Activated CD8-positive, alpha-beta memory T cell treated with anti-CD3 and anti-CD28 coated beads, Interleukin-2, amount 50 U/mL, for 4 hours (primary cell): Measurements from ENCODE around the gene SPPL2B.

ENCODE experiments used
- DNase-seq: peaks from one replicate; pipeline ENCODE4 v3.0.0-alpha.2; 2020

SPPL2B gene

GRCh38 chr19:2302319-2303210 is 25.9 kb upstream of the SPPL2B start:
- no peak for DNase-seq

GRCh38 chr19:2303211-2303798 is 25.2 kb upstream of the SPPL2B start:
- DNase-seq, result no peak

- no peak for DNase-seq
These were observed 22.8 kb upstream of the SPPL2B start for GRCh38 chr19:2305452-2306280.

DNA sequence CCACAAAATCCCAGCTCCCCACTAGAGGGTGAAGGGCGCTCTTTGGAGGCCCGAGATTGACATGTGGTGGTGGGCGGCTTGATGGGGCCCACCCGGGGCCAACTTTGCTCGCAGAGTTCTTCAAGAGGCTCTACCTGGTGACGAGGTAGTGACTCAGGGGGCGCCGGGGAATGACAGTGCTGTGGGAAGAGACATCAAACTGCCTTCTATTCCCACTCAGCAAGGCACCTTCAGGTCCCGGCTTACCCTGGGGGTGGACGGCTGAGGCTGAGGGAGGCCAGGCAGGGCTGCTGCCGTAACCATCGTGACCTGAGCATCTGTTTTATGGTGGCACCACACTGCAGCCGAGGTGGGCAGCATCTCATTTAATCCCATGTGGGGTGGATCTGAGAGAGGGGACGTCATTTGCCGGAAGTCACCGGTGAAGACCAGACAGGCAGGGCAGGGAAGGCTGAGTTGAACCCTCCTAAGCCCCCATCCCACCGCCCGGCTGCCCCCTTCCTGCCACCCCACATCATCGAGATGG is 22.1 kb upstream of the SPPL2B start:
- no peak for DNase-seq

DNA sequence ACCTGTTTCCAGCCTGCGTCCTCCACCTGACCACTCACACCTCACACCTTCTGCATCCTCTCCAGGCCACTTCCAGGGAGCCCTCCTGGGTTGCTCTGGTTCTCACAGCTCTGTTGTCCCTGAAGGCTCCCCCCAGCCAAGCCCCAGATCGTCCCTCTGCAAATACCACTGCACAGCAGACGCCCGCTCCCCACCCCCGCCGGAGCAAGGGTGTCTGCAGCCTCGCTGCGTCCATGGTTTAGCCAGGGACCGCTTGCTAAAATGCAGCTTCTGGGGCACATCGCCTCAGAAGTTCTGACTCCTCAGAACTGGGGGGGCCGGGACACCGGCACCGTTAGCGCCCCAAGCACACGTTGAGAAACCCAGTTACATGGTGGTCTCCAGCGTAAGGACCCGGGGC is 21.5 kb upstream of the SPPL2B start:
- no peak for DNase-seq

GRCh38 chr19:2307518-2308012 is 20.9 kb upstream of the SPPL2B start:
- DNase-seq, result no peak

GRCh38 chr19:2308114-2308556 is 20.3 kb upstream of the SPPL2B start, which contains the start of gene LINGO3:
LINGO3 (minus strand) TSS chr19:2308154; CDS start chr19:2291776, 16,378 bp downstream.
- no peak for DNase-seq

GRCh38 chr19:2309734-2310362 is 18.6 kb upstream of the SPPL2B start:
- no peak for DNase-seq

DNA sequence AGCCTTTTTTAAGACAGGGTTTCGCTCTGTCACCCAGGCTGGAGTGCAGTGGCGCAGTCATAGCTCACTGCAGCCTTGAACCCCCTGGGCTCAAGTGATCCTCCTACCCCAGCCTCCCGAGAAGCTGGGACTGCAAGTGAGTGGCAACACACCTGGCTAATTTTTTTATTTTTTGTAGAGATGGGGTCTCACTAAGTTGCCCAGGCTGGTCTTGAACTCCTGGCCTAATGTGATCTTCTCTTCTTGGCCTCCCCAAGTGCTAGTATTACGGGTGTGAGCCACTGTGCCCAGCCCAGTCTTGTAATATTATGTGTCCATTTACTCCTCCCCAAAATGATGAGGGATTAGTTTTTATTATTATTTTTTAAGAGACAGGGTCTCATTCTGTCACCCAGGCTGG is 17.4 kb upstream of the SPPL2B start:
- DNase-seq, result no peak

DNA sequence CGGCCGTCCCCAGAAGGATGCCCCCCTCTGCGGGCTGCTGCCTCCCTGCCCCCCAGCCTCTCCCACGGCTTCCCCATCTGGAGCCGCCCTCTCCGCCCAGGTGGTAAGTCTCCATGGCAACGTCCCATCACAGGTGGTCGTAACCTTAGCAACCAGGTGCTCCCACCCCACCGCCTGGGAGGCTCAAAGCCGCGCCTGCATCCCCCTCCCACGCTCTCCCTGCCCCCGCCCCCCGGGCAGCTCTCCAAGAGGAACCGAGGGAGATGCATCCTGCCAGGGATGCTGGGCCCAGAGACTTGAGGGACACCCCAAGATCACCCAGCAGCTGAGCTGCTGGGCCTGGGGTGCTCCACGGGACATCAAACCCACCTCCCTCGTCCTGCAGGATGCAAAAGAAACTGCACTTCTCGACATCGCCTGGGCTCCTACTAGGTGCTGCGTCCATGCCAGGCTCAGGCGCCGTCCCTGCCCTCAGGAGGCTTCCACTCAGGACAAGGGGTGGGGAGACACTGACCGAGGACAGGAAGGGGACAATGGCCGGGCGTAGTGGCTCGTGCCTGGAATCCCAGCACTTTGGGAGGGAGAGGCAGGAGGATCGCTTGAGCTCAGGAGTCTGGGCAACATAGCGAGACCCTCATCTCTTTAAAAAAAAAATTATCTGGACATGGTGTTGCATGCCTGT is 15.5 kb upstream of the SPPL2B start:
- no peak for DNase-seq

DNA sequence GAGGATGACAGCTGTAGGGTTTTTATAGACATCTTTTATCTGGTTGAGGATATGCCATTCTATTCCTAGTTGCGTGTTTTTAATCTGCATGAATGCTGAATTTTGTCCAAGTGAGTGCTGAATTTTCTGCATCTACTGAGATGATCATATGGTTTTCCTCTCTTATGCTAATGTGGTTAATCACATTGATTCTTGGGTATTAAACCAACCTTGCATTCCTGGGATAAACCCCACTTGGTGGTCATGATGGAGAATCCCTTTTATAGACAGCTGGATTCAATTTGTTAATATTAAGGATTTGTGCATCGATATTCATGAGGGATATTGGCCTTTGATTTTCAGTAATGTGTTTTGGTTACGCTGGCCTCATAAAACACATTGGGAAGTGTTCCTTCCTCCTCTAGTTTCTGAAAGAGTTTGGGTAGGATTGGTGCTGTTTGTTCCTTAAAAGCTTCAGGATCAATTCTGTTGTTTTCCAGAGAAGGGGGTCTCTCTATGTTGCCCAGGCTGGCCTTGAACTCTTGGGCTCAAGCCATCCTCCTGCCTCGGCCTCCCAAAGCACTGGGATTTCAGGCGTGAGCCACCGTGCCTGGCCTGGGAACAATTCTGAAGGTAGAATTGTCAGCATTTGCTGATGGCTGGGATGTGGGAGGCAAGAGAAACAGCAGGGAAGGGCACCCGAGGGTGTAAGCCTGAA is 13.2 kb upstream of the SPPL2B start:
- no peak for DNase-seq

DNA sequence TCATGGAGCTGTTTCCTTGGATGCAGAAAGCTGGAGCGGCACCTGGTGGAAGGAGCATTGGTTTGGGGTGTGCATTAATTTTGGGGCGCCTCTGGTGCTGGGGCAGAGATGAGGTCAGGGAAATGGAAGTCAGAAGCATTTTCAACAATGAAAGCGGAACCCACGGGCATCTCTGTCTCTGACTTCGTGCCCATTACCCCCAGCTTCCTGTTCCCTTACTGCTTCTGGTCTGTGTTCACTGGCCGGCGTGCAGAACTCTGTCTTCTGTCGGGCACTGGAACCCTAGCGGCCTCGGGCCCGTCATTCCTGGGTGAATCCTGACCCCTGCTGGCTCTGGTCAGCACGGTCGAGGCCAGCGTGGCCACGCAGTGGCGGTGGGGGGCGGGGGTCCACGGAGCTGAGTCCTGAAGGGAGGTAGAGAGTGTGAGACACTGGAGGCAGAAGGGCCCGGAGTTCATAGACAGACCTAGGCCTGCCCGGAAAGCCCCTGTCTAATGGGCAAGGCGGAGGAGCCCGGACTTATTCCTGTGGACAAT is 12.6 kb upstream of the SPPL2B start:
- DNase-seq, result no peak

DNA sequence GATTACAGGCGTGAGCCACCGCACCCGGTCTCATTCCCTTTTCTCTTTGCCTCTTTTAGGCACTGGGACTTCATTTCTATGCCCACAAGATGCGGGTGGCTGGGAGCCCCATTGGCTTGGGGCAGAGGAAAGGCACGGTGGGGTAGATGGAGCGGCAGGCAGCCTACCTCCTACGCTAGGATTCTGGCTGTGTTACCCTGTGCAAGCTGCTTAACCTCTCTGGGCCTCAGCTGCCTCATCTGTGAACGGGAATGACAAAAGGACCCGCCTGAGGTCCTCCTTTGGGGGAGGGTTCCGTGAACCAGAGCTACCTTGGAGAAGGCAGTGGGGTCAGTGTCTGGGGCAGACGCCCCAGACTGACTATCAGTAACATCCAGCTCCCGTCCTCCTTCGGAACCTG is 11.2 kb upstream of the SPPL2B start:
- no peak for DNase-seq

DNA sequence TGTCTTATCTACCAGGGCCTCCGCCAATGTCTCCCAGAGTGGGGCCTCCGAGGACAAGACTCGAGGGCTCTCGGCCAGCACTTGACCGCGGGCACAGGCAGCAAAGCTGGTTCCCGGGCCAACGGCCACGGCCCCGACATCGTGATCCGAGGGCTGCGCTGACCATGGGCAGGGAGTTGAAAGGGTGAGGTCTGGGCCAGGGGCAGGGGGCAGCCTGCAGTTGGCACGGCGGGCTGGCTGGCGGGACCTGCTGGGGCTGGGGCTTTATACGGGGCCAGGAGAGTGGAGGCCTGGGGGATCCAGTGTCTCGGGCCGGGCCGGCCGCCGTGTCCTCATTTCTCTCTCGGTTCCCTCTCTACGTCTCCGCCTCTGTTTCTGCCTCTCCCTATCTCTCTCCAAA is 10.7 kb upstream of the SPPL2B start:
- no peak for DNase-seq

DNA sequence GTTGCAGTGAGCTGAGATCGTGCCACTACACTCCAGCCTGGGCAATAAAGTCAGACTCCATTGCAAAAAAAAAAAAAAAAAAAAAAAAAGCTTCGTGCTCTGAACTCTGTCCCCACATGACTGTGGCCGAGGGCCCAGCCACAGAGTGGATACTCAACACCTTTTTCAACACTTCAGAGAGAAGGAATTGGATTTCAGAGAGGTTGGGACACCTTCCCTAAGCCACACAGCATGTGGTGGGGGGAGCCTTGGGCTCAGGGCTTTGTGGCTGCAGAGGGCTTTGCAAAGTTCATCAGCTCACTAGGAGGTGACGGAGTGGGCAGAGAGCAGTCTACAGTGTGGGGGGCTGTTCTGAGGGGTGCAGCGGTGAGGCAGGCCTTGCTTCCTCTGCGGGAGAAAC is 9.6 kb upstream of the SPPL2B start:
- no peak for DNase-seq

DNA sequence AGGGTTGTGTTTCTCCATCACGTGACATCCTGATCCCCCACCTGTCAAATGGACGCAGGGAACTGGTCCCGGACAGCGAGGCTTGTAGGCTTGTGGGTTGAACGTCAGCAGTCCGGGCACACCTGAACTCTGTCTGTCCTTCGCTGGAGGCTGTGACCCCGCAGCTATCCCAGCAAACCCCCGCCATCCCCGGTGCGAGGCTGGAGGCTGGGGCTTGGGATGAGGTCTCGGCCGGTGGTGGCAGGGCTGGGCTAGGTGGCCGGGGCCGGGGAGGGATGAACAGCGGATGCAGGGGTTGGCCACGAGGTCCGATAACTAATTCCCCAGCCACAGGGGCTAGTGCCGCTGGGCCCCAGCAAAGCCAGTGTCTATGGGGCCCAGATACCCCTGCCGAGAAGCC is 8.9 kb upstream of the SPPL2B start:
- DNase-seq, result no peak

- DNase-seq, result no peak
These were observed 8.4 kb upstream of the SPPL2B start for GRCh38 chr19:2320049-2320448.

- DNase-seq, result no peak
These were observed 7.5 kb upstream of the SPPL2B start for GRCh38 chr19:2320939-2321338.

GRCh38 chr19:2321565-2322283 is 6.8 kb upstream of the SPPL2B start:
- no peak for DNase-seq

GRCh38 chr19:2323707-2324106 is 4.8 kb upstream of the SPPL2B start:
- DNase-seq, result no peak
